H9 (cell line): ENCODE measurements around the gene NFYC. TPM values are rescaled to one million over a fixed set of nuclear protein-coding genes. Genes with fewer than 3 reads are reported as not detected.

Experiments
- DNase-seq: peaks from one replicate; pipeline ENCODE4 v3.0.0-alpha.2; 2017
- H2AFZ ChIP-seq: one replicate; pipeline ENCODE4 v1.6.1; 2013; ENCODE audit warnings: mild to moderate bottlenecking, low read length, control low read depth, moderate library complexity
- H2AK5ac ChIP-seq: 2 replicates; pipeline ENCODE4 v1.6.1; 2013; ENCODE audit warnings: low read length, control low read depth, mixed read lengths; ENCODE audit not compliant: insufficient read length
- H2BK120ac ChIP-seq: one replicate; pipeline ENCODE4 v1.6.1; 2013; ENCODE audit warnings: low read depth, mild to moderate bottlenecking, low read length, control low read depth, inconsistent platforms; ENCODE audit not compliant: poor library complexity, severe bottlenecking
- H2BK12ac ChIP-seq: 2 replicates; pipeline ENCODE4 v1.6.1; 2013; ENCODE audit warnings: low read length, control low read depth, mixed read lengths, low read depth; ENCODE audit not compliant: insufficient read length
- H2BK15ac ChIP-seq: 2 replicates; pipeline ENCODE4 v1.6.1; 2013; ENCODE audit warnings: low read depth, low read length, control low read depth
- H2BK20ac ChIP-seq: one replicate; pipeline ENCODE4 v1.6.1; 2013; ENCODE audit warnings: low read depth, mild to moderate bottlenecking, low read length, control low read depth, inconsistent platforms; ENCODE audit not compliant: poor library complexity, severe bottlenecking
- H2BK5ac ChIP-seq: 2 replicates; pipeline ENCODE4 v1.6.1; 2013; ENCODE audit warnings: low read length, control low read depth, mixed read lengths; ENCODE audit not compliant: insufficient read length
- H3K14ac ChIP-seq: 2 replicates; pipeline ENCODE4 v1.6.1; 2013; ENCODE audit warnings: low read length, control low read depth; ENCODE audit not compliant: insufficient read depth
- H3K18ac ChIP-seq: 2 replicates; pipeline ENCODE4 v1.6.1; 2013; ENCODE audit warnings: low read depth, mild to moderate bottlenecking, mixed read lengths, low read length, control low read depth; ENCODE audit not compliant: insufficient read length
- H3K23ac ChIP-seq: 2 replicates; pipeline ENCODE4 v1.6.1; 2013; ENCODE audit warnings: low read length, control low read depth, mixed read lengths, low read depth; ENCODE audit not compliant: insufficient read length
- H3K23me2 ChIP-seq: 2 replicates; pipeline ENCODE4 v1.6.1; 2013; ENCODE audit warnings: low read depth, mild to moderate bottlenecking, mixed read lengths, low read length, control low read depth; ENCODE audit not compliant: insufficient read length, poor library complexity, severe bottlenecking
- H3K27ac ChIP-seq: 2 replicates; pipeline ENCODE4 v1.5.1; 2013; ENCODE audit warnings: low read length, control low read depth, mixed read lengths, low read depth; ENCODE audit not compliant: insufficient read length
- H3K27me3 ChIP-seq: 2 replicates; pipeline ENCODE4 v1.6.1; 2013; ENCODE audit warnings: low read length, control low read depth, inconsistent platforms; ENCODE audit not compliant: insufficient read depth
- H3K4ac ChIP-seq: 2 replicates; pipeline ENCODE4 v1.6.1; 2013; ENCODE audit warnings: low read depth, mild to moderate bottlenecking, control low read depth, inconsistent platforms, low read length, moderate library complexity
- H3K4me1 ChIP-seq: 2 replicates; pipeline ENCODE4 v1.6.1; 2013; ENCODE audit warnings: low read length, control low read depth, inconsistent platforms; ENCODE audit not compliant: insufficient read depth
- H3K4me2 ChIP-seq: 2 replicates; pipeline ENCODE4 v1.6.1; 2013; ENCODE audit warnings: low read length, control low read depth, mixed read lengths; ENCODE audit not compliant: insufficient read length, insufficient read depth
- H3K56ac ChIP-seq: 2 replicates; pipeline ENCODE4 v1.6.1; 2013; ENCODE audit warnings: low read depth, mild to moderate bottlenecking, mixed read lengths, low read length, control low read depth; ENCODE audit not compliant: insufficient read length
- H3K79me1 ChIP-seq: 2 replicates; pipeline ENCODE4 v1.6.1; 2013; ENCODE audit warnings: low read depth, mild to moderate bottlenecking, moderate library complexity, low read length, control low read depth, inconsistent platforms; ENCODE audit not compliant: insufficient read depth, poor library complexity, severe bottlenecking
- H3K79me2 ChIP-seq: 2 replicates; pipeline ENCODE4 v1.6.1; 2013; ENCODE audit warnings: low read length, control low read depth, inconsistent platforms; ENCODE audit not compliant: insufficient read depth
- H3K9ac ChIP-seq: 2 replicates; pipeline ENCODE4 v1.6.1; 2013; ENCODE audit warnings: low read length, control low read depth, mixed read lengths; ENCODE audit not compliant: insufficient read length; ENCODE audit errors: extremely low read depth
- H3K9me3 ChIP-seq: one replicate; pipeline ENCODE4 v1.6.1; 2013; ENCODE audit warnings: low read depth, low read length, inconsistent platforms; ENCODE audit not compliant: control insufficient read depth
- H3T11ph ChIP-seq: one replicate; pipeline ENCODE4 v1.6.1; 2013; ENCODE audit warnings: mild to moderate bottlenecking, low read length, control low read depth, inconsistent platforms
- H4K20me1 ChIP-seq: one replicate; pipeline ENCODE4 v1.6.1; 2013; ENCODE audit not compliant: control insufficient read depth, insufficient read length, insufficient read depth
- H4K5ac ChIP-seq: 2 replicates; pipeline ENCODE4 v1.6.1; 2013; ENCODE audit warnings: low read depth, mild to moderate bottlenecking, mixed read lengths, low read length, control low read depth; ENCODE audit not compliant: insufficient read length
- H4K8ac ChIP-seq: replicated peaks from 2 replicates; pipeline ENCODE4 v1.6.1; 2013; ENCODE audit warnings: low read length, control low read depth, mixed read lengths, low read depth; ENCODE audit not compliant: insufficient read length
- H4K91ac ChIP-seq: 2 replicates; pipeline ENCODE4 v1.6.1; 2013; ENCODE audit warnings: low read depth, mild to moderate bottlenecking, moderate library complexity, mixed read lengths, low read length, control low read depth; ENCODE audit not compliant: insufficient read length
- H3K27ac Mint-ChIP-seq, 3 experiments: 2 replicates in 2 of 3; 3 replicates in 1 of 3; pipeline ENCODE4 v1.8.0; 2020 to 2021; ENCODE audit warnings: mixed read lengths in 3 of 3, mild to moderate bottlenecking in 1 of 3, moderate library complexity in 1 of 3
- H3K27me3 Mint-ChIP-seq: 2 replicates; pipeline ENCODE4 v1.8.0; 2021; ENCODE audit warnings: low read depth, mild to moderate bottlenecking, moderate library complexity, mixed read lengths
- H3K36me3 Mint-ChIP-seq, 3 experiments: 2 replicates in 2 of 3; 3 replicates in 1 of 3; pipeline ENCODE4 v1.8.0; 2020 to 2021; ENCODE audit warnings: low read depth in 3 of 3, mixed read lengths in 3 of 3; ENCODE audit not compliant: insufficient read depth in 1 of 3
- H3K4me1 Mint-ChIP-seq, 2 experiments: 2 replicates each; pipeline ENCODE4 v1.8.0; 2020; ENCODE audit warnings: mixed read lengths in 2 of 2
- H3K4me3 Mint-ChIP-seq, 2 experiments: 2 replicates in 1 of 2; 3 replicates in 1 of 2; pipeline ENCODE4 v1.8.0; 2020 to 2021; ENCODE audit warnings: mild to moderate bottlenecking in 2 of 2, mixed read lengths in 2 of 2, moderate library complexity in 1 of 2
- H3K9me3 Mint-ChIP-seq, 2 experiments: 2 replicates in 1 of 2; 3 replicates in 1 of 2; pipeline ENCODE4 v1.8.0; 2020; ENCODE audit warnings: mild to moderate bottlenecking in 2 of 2, mixed read lengths in 2 of 2, moderate library complexity in 1 of 2
- WGBS: extraction: QIAGEN DNeasy Blood & Tissue Kit; methylation state at CpG from one replicate; pipeline ENCODE4 v1.1.7; 2013; ENCODE audit warnings: missing lambda C conversion rate, low lambda C conversion rate, mixed read lengths; ENCODE audit not compliant: insufficient read length; ENCODE audit errors: extremely low coverage; 5-methylcytosine and 5-hydroxymethylcytosine counted together
- total RNA-seq: library from RNA; stranded (reverse); gene quantifications from 2 replicates; pipeline ENCODE4 v1.2.1, GENCODE V29; 2021
- TF ChIP-seq, protein P1 (sequence below): fragments of 200-600 bp; sonication (generic); conservative IDR thresholded peaks from 3 replicates; pipeline ENCODE4 v1.8.0; 2021; ENCODE audit warnings: antibody characterized with exemption, mild to moderate bottlenecking

The NFYC gene
- total RNA-seq, 1 experiment from 2014 or later = 54.7 TPM

DNA sequence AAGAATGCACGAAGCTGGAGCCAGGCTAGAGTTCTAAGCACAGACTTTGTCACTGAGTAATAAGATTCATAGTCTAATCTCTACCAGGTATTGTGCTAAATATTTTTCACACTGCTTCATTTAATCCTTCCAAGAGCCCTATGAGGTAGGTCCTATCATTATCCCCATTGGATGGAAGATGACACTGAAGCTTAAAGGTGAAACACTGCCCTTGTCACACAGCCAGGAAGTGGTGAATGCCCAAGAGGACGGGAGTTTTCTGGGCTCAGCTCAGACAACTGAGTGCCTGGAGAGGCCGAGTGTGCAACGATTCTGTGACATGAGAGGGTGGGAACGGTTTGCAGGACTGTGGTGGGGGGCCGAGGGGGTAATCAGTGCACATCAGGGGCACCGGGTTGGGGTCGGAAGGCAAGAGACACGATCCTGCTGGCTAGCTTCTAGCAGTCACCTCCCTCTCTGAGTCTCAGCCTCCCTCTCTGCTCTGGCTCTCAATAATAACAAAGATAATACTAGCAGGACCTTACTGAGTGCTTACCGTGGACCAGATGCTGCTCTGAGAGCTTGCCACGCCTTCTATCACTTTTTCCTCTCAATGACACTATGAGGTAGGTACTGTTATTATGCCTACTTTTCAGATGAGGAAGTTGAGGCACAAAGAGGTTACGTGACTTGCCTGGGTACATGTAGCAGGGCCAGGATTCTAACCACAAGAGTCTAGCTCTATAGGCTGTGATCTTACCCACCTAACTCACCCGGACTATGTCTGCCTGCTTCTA, 104.5 kb downstream of the NFYC start:
- Histone ChIP-seq H3K27ac (no peak overlapping the region), H2AFZ (no peak overlapping the region), H3K9ac (no peak overlapping the region), H3K9me3 (no peaks in the 10 kb centered on the region), H3K18ac (no peak overlapping the region), H3K14ac (no peak overlapping the region), H3K4me1 (no peaks in the 10 kb centered on the region), H3K56ac (no peak overlapping the region), H3K27me3 (no peaks in the 10 kb centered on the region), H2BK5ac (no peak overlapping the region), H4K5ac (no peak overlapping the region), H3K4me2 (no peak overlapping the region), H3T11ph (no peak overlapping the region), H2BK15ac (no peak overlapping the region), H4K91ac (no peak overlapping the region), H2BK20ac (no peak overlapping the region), H3K23me2 (no peaks in the 10 kb centered on the region), H3K4ac (no peak overlapping the region), H4K20me1 (no peaks in the 10 kb centered on the region), H3K79me1 (no peaks in the 10 kb centered on the region), H2BK120ac (no peak overlapping the region), H3K79me2 (no peaks in the 10 kb centered on the region), H2BK12ac (no peak overlapping the region), H3K23ac (no peak overlapping the region), H4K8ac (no peak overlapping the region), H2AK5ac (no peak overlapping the region)
- DNase-seq = no peak
- no peak overlapping the region for H3K4me3 Mint-ChIP-seq
- no peaks in the 10 kb centered on the region for H3K36me3 Mint-ChIP-seq
- TF ChIP-seq, protein P1, sequence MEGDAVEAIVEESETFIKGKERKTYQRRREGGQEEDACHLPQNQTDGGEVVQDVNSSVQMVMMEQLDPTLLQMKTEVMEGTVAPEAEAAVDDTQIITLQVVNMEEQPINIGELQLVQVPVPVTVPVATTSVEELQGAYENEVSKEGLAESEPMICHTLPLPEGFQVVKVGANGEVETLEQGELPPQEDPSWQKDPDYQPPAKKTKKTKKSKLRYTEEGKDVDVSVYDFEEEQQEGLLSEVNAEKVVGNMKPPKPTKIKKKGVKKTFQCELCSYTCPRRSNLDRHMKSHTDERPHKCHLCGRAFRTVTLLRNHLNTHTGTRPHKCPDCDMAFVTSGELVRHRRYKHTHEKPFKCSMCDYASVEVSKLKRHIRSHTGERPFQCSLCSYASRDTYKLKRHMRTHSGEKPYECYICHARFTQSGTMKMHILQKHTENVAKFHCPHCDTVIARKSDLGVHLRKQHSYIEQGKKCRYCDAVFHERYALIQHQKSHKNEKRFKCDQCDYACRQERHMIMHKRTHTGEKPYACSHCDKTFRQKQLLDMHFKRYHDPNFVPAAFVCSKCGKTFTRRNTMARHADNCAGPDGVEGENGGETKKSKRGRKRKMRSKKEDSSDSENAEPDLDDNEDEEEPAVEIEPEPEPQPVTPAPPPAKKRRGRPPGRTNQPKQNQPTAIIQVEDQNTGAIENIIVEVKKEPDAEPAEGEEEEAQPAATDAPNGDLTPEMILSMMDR = no peak
- H3K27ac Mint-ChIP-seq = no peak overlapping the region
- H3K4me1 Mint-ChIP-seq = peaks cover 18 to 48% of the 10 kb centered on the region in 2 experiments
- no CpG with 5 or more reads among the region's 13 CpGs for WGBS
- peaks cover 17% of the 10 kb centered on the region for H3K27me3 Mint-ChIP-seq
- H3K9me3 Mint-ChIP-seq = no peaks in the 10 kb centered on the region
